ENCODE data around the gene SRL.

DNA sequence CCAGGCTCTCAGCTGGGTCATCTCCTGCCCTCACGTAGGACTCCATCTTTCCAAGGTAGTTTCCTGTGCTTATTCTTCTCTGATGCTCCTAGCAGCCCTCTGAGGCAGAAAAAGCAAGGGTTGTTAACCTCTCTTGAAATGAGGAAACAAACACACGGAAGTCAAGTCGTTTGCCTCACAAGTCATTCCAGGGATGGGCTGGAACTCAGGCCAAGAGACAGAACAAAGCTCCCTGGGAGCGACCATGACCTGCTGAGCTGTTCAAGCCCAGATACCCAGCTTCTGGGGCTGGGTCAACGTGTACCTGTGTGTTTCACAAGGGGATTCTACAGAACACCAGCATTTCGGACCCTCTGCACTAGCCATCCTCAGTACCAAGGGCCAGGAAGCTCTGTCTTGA is 28.1 kb downstream of the SRL start:
- TF ChIP-seq, protein P1, sequence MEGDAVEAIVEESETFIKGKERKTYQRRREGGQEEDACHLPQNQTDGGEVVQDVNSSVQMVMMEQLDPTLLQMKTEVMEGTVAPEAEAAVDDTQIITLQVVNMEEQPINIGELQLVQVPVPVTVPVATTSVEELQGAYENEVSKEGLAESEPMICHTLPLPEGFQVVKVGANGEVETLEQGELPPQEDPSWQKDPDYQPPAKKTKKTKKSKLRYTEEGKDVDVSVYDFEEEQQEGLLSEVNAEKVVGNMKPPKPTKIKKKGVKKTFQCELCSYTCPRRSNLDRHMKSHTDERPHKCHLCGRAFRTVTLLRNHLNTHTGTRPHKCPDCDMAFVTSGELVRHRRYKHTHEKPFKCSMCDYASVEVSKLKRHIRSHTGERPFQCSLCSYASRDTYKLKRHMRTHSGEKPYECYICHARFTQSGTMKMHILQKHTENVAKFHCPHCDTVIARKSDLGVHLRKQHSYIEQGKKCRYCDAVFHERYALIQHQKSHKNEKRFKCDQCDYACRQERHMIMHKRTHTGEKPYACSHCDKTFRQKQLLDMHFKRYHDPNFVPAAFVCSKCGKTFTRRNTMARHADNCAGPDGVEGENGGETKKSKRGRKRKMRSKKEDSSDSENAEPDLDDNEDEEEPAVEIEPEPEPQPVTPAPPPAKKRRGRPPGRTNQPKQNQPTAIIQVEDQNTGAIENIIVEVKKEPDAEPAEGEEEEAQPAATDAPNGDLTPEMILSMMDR (IDR thresholded peaks at IDR 0.05), result no peak
- TF ChIP-seq POLR2A (IDR thresholded peaks at IDR 0.05), result no peak

Data from adrenal gland (tissue), 5 donors.